SK-N-SH (cell line): ENCODE measurements around the gene ADGRG3. TPM values are rescaled to one million over a fixed set of nuclear protein-coding genes. Genes with fewer than 3 reads are reported as not detected.

ENCODE experiments used
- CTCF ChIA-PET: fragments of 300-600, 350-600 bp; formaldehyde crosslinking; extraction: SDS; loops from one replicate; lab custom pipeline; 2021; lab: Yijun Ruan, JAX
- POLR2A ChIA-PET: fragments of 350-600 bp; sonication (Branson Sonifier 250); formaldehyde crosslinking; extraction: SDS; loops from one replicate; lab custom pipeline; 2020; ENCODE audit warnings: antibody characterized with exemption, inconsistent platforms; lab: Yijun Ruan, JAX
- DNase-seq: peaks from one replicate; pipeline ENCODE4 v3.0.0; 2012
- H2AFZ ChIP-seq: fragments of 200-600 bp; sonication (generic); 2 replicates; pipeline ENCODE4 v1.8.1; 2016; ENCODE audit warnings: antibody characterized with exemption, mild to moderate bottlenecking, low read depth
- H3F3A ChIP-seq: fragments of 200-600 bp; sonication (generic); replicated peaks from 2 replicates; pipeline ENCODE3; 2016; ENCODE audit warnings: antibody characterized with exemption, mild to moderate bottlenecking; ENCODE audit not compliant: insufficient read depth
- H3K27ac ChIP-seq, 2 experiments: fragments of 200-500 bp in 1 of 2; fragments of 200-600 bp in 1 of 2; sonication (Bioruptor generic) in 1 of 2; sonication (generic), shearing (Covaris generic) in 1 of 2; 2 replicates each; pipeline versions ENCODE4 v1.5.1 to v1.6.1; 2014 to 2016; ENCODE audit warnings: low read depth in 2 of 2, inconsistent platforms in 1 of 2, low read length in 1 of 2, mild to moderate bottlenecking in 1 of 2, mixed read lengths in 1 of 2
- H3K27me3 ChIP-seq: fragments of 200-600 bp; sonication (generic), shearing (Covaris generic); 2 replicates; pipeline ENCODE4 v1.6.1; 2016; ENCODE audit warnings: mixed run types; ENCODE audit not compliant: insufficient read depth
- H3K36me3 ChIP-seq, 2 experiments: fragments of 200-500 bp in 1 of 2; fragments of 200-600 bp in 1 of 2; sonication (Bioruptor generic) in 1 of 2; sonication (generic) in 1 of 2; replicated peaks in 1 of 2; 2 replicates each; pipeline versions ENCODE3 to v1.5.1; 2014 to 2016; ENCODE audit warnings: low read length in 1 of 2, mild to moderate bottlenecking in 1 of 2; ENCODE audit not compliant: insufficient read depth in 2 of 2, control insufficient read depth in 1 of 2
- H3K4me1 ChIP-seq, 2 experiments: fragments of 200-500 bp in 1 of 2; fragments of 200-600 bp in 1 of 2; sonication (Bioruptor generic) in 1 of 2; sonication (generic), shearing (Covaris generic) in 1 of 2; 2 replicates each; pipeline versions ENCODE4 v1.5.1 to v1.6.1; 2014 to 2016; ENCODE audit warnings: low read depth in 1 of 2, low read length in 1 of 2, mixed run types in 1 of 2; ENCODE audit not compliant: insufficient read depth in 2 of 2, control insufficient read depth in 1 of 2
- H3K4me2 ChIP-seq: fragments of 200-600 bp; sonication (generic), shearing (Covaris generic); 2 replicates; pipeline ENCODE4 v1.6.1; 2017; ENCODE audit warnings: mixed run types
- H3K4me3 ChIP-seq, 2 experiments: fragments of 200-500 bp in 1 of 2; fragments of 200-600 bp in 1 of 2; sonication (Bioruptor generic) in 1 of 2; sonication (generic), shearing (Covaris generic) in 1 of 2; 2 replicates each; pipeline versions ENCODE4 v1.5.1 to v1.8.1; 2014 to 2016; ENCODE audit warnings: low read depth in 2 of 2, inconsistent platforms in 1 of 2, low read length in 1 of 2, mild to moderate bottlenecking in 1 of 2, mixed read lengths in 1 of 2, moderate library complexity in 1 of 2
- H3K79me2 ChIP-seq: fragments of 200-600 bp; sonication (generic); 2 replicates; pipeline ENCODE4 v1.8.1; 2017; ENCODE audit warnings: mild to moderate bottlenecking; ENCODE audit not compliant: insufficient read depth
- H3K9ac ChIP-seq: fragments of 200-600 bp; sonication (generic); 2 replicates; pipeline ENCODE4 v1.6.1; 2017; ENCODE audit warnings: mixed run types
- H3K9me2 ChIP-seq: fragments of 200-600 bp; sonication (generic); 2 replicates; pipeline ENCODE4 v1.6.1; 2017; ENCODE audit warnings: mixed run types
- H3K9me3 ChIP-seq: fragments of 200-600 bp; sonication (generic); 2 replicates; pipeline ENCODE4 v1.6.1; 2017; ENCODE audit warnings: mixed run types, mild to moderate bottlenecking, moderate library complexity
- H4K20me1 ChIP-seq: fragments of 200-600 bp; sonication (generic); 2 replicates; pipeline ENCODE4 v1.6.1; 2017; ENCODE audit warnings: mild to moderate bottlenecking, mixed run types; ENCODE audit not compliant: insufficient read depth
- CHD2 ChIP-seq: fragments of 150-350 bp; IDR thresholded peaks from 2 replicates; pipeline ENCODE4 v1.6.1; 2018; ENCODE audit warnings: low read length; ENCODE audit not compliant: partially characterized antibody
- ELF1 ChIP-seq: IDR thresholded peaks from 2 replicates; pipeline ENCODE4 v1.4.0; 2012
- EP300 ChIP-seq, 2 experiments: IDR thresholded peaks; 2 replicates each; pipeline versions ENCODE4 v1.4.0 to v1.6.1; 2012; ENCODE audit warnings: borderline replicate concordance in 1 of 2, low read depth in 1 of 2, low read length in 1 of 2
- EZH2phosphoT487 ChIP-seq: fragments of 200-600 bp; sonication (generic); IDR thresholded peaks from 2 replicates; pipeline ENCODE4 v1.6.1; 2017; ENCODE audit warnings: low read depth, mixed run types, mild to moderate bottlenecking, antibody characterized with exemption, moderate library complexity, borderline replicate concordance
- FOSL2 ChIP-seq: IDR thresholded peaks from 2 replicates; pipeline ENCODE4 v1.4.0; 2012; ENCODE audit warnings: low read depth, mild to moderate bottlenecking, moderate library complexity, borderline replicate concordance
- FOXJ3 ChIP-seq: sonication (generic); formaldehyde crosslinking; IDR thresholded peaks from 2 replicates; pipeline ENCODE4 v1.5.1; 2020; ENCODE audit warnings: mild to moderate bottlenecking, missing genetic modification reagents
- FOXM1 ChIP-seq: IDR thresholded peaks from 2 replicates; pipeline ENCODE4 v1.4.0; 2012; ENCODE audit warnings: low read depth, mild to moderate bottlenecking
- JUND ChIP-seq: IDR thresholded peaks from 2 replicates; pipeline ENCODE4 v1.4.0; 2012
- MXI1 ChIP-seq: IDR thresholded peaks from 2 replicates; pipeline ENCODE4 v1.6.1; 2012; ENCODE audit warnings: mild to moderate bottlenecking, low read depth, low read length, improper control_type of control experiment
- NRF1 ChIP-seq: IDR thresholded peaks from 2 replicates; pipeline ENCODE4 v1.6.1; 2012; ENCODE audit warnings: low read depth, mild to moderate bottlenecking, low read length
- POLR2AphosphoS5 ChIP-seq: IDR thresholded peaks from 2 replicates; pipeline ENCODE4 v1.6.1; 2012; ENCODE audit warnings: low read depth, low read length
- RAD21 ChIP-seq: IDR thresholded peaks from 2 replicates; pipeline ENCODE4 v1.6.1; 2012; ENCODE audit warnings: mild to moderate bottlenecking, low read length
- RFX5 ChIP-seq: IDR thresholded peaks from 2 replicates; pipeline ENCODE4 v1.6.1; 2012; ENCODE audit warnings: mild to moderate bottlenecking, improper control_type of control experiment, low read length
- RXRA ChIP-seq: IDR thresholded peaks from 2 replicates; pipeline ENCODE4 v1.4.0; 2012; ENCODE audit warnings: low read depth, mild to moderate bottlenecking, borderline replicate concordance
- TAF1 ChIP-seq: IDR thresholded peaks from 2 replicates; pipeline ENCODE4 v1.6.1; 2012; ENCODE audit warnings: low read depth, mild to moderate bottlenecking, low read length, moderate library complexity, borderline replicate concordance
- USF1 ChIP-seq: IDR thresholded peaks from 2 replicates; pipeline ENCODE4 v1.4.0; 2012; ENCODE audit warnings: low read depth, borderline replicate concordance
- USF2 ChIP-seq: fragments of 150-350 bp; IDR thresholded peaks from 2 replicates; pipeline ENCODE4 v1.6.1; 2017; ENCODE audit warnings: antibody characterized with exemption, low read length, low read depth, borderline replicate concordance
- WGBS: methylation state at CpG from one replicate; pipeline ENCODE4 v1.1.6; 2017; ENCODE audit warnings: low lambda C conversion rate; 5-methylcytosine and 5-hydroxymethylcytosine counted together
- polyA plus RNA-seq, 3 experiments: library from polyadenylated mRNA; depleted of rRNA; stranded (reverse); fragments of >200 nt; gene quantifications; 2 replicates each; pipeline ENCODE4 v1.2.3, GENCODE V29; 2012
- TF ChIP-seq, protein P1 (sequence below): fragments of 150-350 bp; IDR thresholded peaks from 2 replicates; pipeline ENCODE4 v1.6.1; 2016; ENCODE audit warnings: mild to moderate bottlenecking, low read depth, low read length
- TF ChIP-seq, protein P2 (sequence below): IDR thresholded peaks from 2 replicates; pipeline ENCODE4 v1.4.0; 2012; ENCODE audit warnings: low read depth, borderline replicate concordance

The ADGRG3 gene
- polyA plus RNA-seq, 1 of the 3 experiments (the other 2 are of a cell fraction) = not detected

DNA sequence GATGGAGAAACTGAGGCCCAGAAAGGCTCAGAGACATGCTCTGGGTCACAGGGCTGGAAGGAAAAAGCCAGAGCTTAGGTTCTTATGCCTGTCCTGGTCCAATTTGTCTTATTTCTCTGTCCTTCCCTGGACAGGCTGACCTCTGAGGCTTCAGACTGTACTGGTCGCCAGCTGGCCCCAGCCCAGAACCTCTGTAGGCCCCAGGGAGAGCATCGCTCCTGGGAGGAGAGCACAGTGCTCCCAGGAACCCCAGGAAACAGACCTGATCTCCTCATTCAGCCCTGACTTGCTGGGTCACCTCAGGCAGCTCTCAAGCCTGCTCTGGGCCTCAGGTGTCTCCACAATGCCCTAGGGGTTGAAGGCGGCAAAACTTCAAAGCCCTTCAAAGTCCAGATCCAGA, 31.4 kb downstream of the ADGRG3 start (continued):
- TF ChIP-seq USF1 (no peak), EP300 (IDR thresholded peaks at IDR 0.05; ENCODE audit: borderline replicate concordance in 1 of 2, low read depth in 1 of 2, low read length in 1 of 2) (no peak)
- TF ChIP-seq, all 33 proteins: peak for 0

GRCh38 chr16:57699899-57700298, 31.8 kb downstream of the ADGRG3 start:
- POLR2A ChIA-PET = no interaction called here
- TF ChIP-seq POLR2AphosphoS5 (no peak), FOSL2 (no peak)
- H3K4me3 ChIP-seq = no peak overlapping the region
- peaks cover 0 to 5% of the 10 kb centered on the region in 2 experiments; a peak in 1 of 4 replicates for H3K4me1 ChIP-seq
- no peaks in the 10 kb centered on the region for H3K9me2 ChIP-seq
- H4K20me1 ChIP-seq = no peaks in the 10 kb centered on the region
- H3K79me2 ChIP-seq = no peaks in the 10 kb centered on the region
- no peak overlapping the region for H2AFZ ChIP-seq
- H3K9ac ChIP-seq = no peak overlapping the region
- no peaks in the 10 kb centered on the region for H3K36me3 ChIP-seq
- 83% methylated on average over 5 of the region's 7 CpGs for WGBS
- no peaks in the 10 kb centered on the region for H3K27me3 ChIP-seq
- no peak for DNase-seq
- CTCF ChIA-PET = no interaction called here
- H3K4me2 ChIP-seq = no peak overlapping the region
- H3K9me3 ChIP-seq = no peaks in the 10 kb centered on the region
- no peak overlapping the region for H3K27ac ChIP-seq
- H3F3A ChIP-seq = no peaks in the 10 kb centered on the region

GRCh38 chr16:57700781-57701551, 32.9 kb downstream of the ADGRG3 start:
- Histone ChIP-seq H3K9me3 (no peaks in the 10 kb centered on the region), H3K27me3 (no peaks in the 10 kb centered on the region), H2AFZ (no peak overlapping the region), H3F3A (no peaks in the 10 kb centered on the region), H3K9me2 (no peaks in the 10 kb centered on the region), H3K36me3 (no peaks in the 10 kb centered on the region), H3K9ac (no peak overlapping the region), H3K79me2 (no peaks in the 10 kb centered on the region), H3K27ac (no peak overlapping the region), H3K4me1 (peaks cover 0 to 5% of the 10 kb centered on the region in 2 experiments; a peak in 1 of 4 replicates), H4K20me1 (no peaks in the 10 kb centered on the region), H3K4me2 (no peak overlapping the region), H3K4me3 (no peak overlapping the region)
- no peak for DNase-seq
- no peak for TF ChIP-seq CHD2
- no peak for TF ChIP-seq FOXJ3 (CRISPR knock-in tag)
- TF ChIP-seq USF2 = no peak
- TF ChIP-seq EP300 (IDR thresholded peaks at IDR 0.05; ENCODE audit: borderline replicate concordance in 1 of 2, low read depth in 1 of 2, low read length in 1 of 2) = no peak
- TF ChIP-seq, protein P1, sequence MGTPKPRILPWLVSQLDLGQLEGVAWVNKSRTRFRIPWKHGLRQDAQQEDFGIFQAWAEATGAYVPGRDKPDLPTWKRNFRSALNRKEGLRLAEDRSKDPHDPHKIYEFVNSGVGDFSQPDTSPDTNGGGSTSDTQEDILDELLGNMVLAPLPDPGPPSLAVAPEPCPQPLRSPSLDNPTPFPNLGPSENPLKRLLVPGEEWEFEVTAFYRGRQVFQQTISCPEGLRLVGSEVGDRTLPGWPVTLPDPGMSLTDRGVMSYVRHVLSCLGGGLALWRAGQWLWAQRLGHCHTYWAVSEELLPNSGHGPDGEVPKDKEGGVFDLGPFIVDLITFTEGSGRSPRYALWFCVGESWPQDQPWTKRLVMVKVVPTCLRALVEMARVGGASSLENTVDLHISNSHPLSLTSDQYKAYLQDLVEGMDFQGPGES = no peak
- TF ChIP-seq RAD21 = no peak
- no peak for TF ChIP-seq FOSL2
- no peak for TF ChIP-seq JUND
- TF ChIP-seq EZH2phosphoT487 = no peak
- no peak for TF ChIP-seq NRF1
- TF ChIP-seq TAF1 = no peak
- TF ChIP-seq, protein P2, sequence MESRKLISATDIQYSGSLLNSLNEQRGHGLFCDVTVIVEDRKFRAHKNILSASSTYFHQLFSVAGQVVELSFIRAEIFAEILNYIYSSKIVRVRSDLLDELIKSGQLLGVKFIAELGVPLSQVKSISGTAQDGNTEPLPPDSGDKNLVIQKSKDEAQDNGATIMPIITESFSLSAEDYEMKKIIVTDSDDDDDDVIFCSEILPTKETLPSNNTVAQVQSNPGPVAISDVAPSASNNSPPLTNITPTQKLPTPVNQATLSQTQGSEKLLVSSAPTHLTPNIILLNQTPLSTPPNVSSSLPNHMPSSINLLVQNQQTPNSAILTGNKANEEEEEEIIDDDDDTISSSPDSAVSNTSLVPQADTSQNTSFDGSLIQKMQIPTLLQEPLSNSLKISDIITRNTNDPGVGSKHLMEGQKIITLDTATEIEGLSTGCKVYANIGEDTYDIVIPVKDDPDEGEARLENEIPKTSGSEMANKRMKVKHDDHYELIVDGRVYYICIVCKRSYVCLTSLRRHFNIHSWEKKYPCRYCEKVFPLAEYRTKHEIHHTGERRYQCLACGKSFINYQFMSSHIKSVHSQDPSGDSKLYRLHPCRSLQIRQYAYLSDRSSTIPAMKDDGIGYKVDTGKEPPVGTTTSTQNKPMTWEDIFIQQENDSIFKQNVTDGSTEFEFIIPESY = no peak
- no peak for TF ChIP-seq RFX5
- no peak for TF ChIP-seq MXI1
- no peak for TF ChIP-seq ELF1
- TF ChIP-seq FOXM1 = no peak
- no peak for TF ChIP-seq RXRA
- ChIA-PET POLR2A (no interaction called here), CTCF (interaction anchor here (0.7 to 1.2 kb wide), 2 partner anchors 11 to 125 kb away, joined by 3 read pairs; no protein-coding TSS in a partner anchor)
- 71% methylated on average over 10 of the region's 10 CpGs for WGBS
